Activated T-cell treated with anti-CD3 and anti-CD28 coated beads, Interleukin-2, amount 50 U/mL, for 72 hours (primary cell): ENCODE measurements around the gene CFAP299. TPM values are rescaled to one million over a fixed set of nuclear protein-coding genes. Genes with fewer than 3 reads are reported as not detected.
A peak's percentile ranks its signal among the peaks of the same experiment; 100 is the strongest.
"Not testable (repeated sequence)": the region's sequence is repeated elsewhere in the genome, so short reads cannot be mapped to it uniquely, and the experiment has no call there.

Experiments
- ATAC-seq, 2 donors: fragments of 150-1000 bp; cut with Tn5 transposase; replicated peaks in 1 of 2; 2 replicates each; pipeline ENCODE4 v1.10.0; 2021; ENCODE audit warnings: moderate library complexity in 2 of 2, mild to moderate bottlenecking in 1 of 2
- DNase-seq, 2 donors: peaks; one replicate each; pipeline ENCODE4 v3.0.0; 2021 to 2022; ENCODE audit warnings: mixed read lengths in 1 of 2
- H3K27ac Mint-ChIP-seq: one replicate; pipeline ENCODE4 v1.8.0; 2022; ENCODE audit warnings: mild to moderate bottlenecking, moderate library complexity, mixed read lengths
- H3K27me3 Mint-ChIP-seq: one replicate; pipeline ENCODE4 v1.8.0; 2022; ENCODE audit warnings: low read depth, mixed read lengths
- H3K36me3 Mint-ChIP-seq, 2 donors: one replicate each; pipeline ENCODE4 v1.8.0; 2022; ENCODE audit warnings: mixed read lengths in 2 of 2, mild to moderate bottlenecking in 1 of 2; ENCODE audit not compliant: insufficient read depth in 2 of 2
- H3K4me1 Mint-ChIP-seq: one replicate; pipeline ENCODE4 v1.8.0; 2022; ENCODE audit warnings: low read depth, mixed read lengths
- H3K4me3 Mint-ChIP-seq, 2 donors: one replicate each; pipeline ENCODE4 v1.8.0; 2022; ENCODE audit warnings: mild to moderate bottlenecking in 2 of 2, mixed read lengths in 2 of 2, moderate library complexity in 2 of 2
- H3K9me3 Mint-ChIP-seq, 2 donors: one replicate each; pipeline ENCODE4 v1.8.0; 2022; ENCODE audit warnings: mixed read lengths in 2 of 2
- total RNA-seq, 2 donors: library from RNA; stranded (reverse); gene quantifications; one replicate each; pipeline ENCODE4 v1.2.3, GENCODE V29; 2022

The CFAP299 gene
- total RNA-seq, 2 donors from 2014 or later: not detected

GRCh38 chr4:80419946-80420345 is 84.4 kb downstream of the CFAP299 start:
- peaks cover 0 to 1% of the 10 kb centered on the region in 2 donors for H3K9me3 Mint-ChIP-seq
- no peak overlapping the region for H3K27ac Mint-ChIP-seq
- H3K36me3 Mint-ChIP-seq: no peaks in the 10 kb centered on the region
- peaks cover 21% of the 10 kb centered on the region for H3K4me1 Mint-ChIP-seq
- DNase-seq (no peak), ATAC-seq (no peak)
- no peaks in the 10 kb centered on the region for H3K27me3 Mint-ChIP-seq
- no peak overlapping the region for H3K4me3 Mint-ChIP-seq

GRCh38 chr4:80420638-80421037 is 85.1 kb downstream of the CFAP299 start:
- Mint-ChIP-seq H3K36me3 (no peaks in the 10 kb centered on the region), H3K27ac (no peak overlapping the region), H3K4me1 (peaks cover 21% of the 10 kb centered on the region), H3K9me3 (peaks cover 0 to 1% of the 10 kb centered on the region in 2 donors), H3K4me3 (no peak overlapping the region), H3K27me3 (no peaks in the 10 kb centered on the region)
- DNase-seq: no peak
- no peak for ATAC-seq

GRCh38 chr4:80422727-80423404 is 87.3 kb downstream of the CFAP299 start:
- H3K9me3 Mint-ChIP-seq: peaks cover 0 to 1% of the 10 kb centered on the region in 2 donors
- H3K27ac Mint-ChIP-seq: no peak overlapping the region
- no peaks in the 10 kb centered on the region for H3K27me3 Mint-ChIP-seq
- H3K4me3 Mint-ChIP-seq: no peak overlapping the region
- DNase-seq: peak in 1 of 2 donors; percentile 4
- H3K4me1 Mint-ChIP-seq: peaks cover 21% of the 10 kb centered on the region
- ATAC-seq: peak; percentile 96 to 98
- no peaks in the 10 kb centered on the region for H3K36me3 Mint-ChIP-seq

- no peaks in the 10 kb centered on the region for H3K9me3 Mint-ChIP-seq
- no peak overlapping the region for H3K27ac Mint-ChIP-seq
- ATAC-seq (peak; percentile 20 to 29), DNase-seq (no peak)
- H3K36me3 Mint-ChIP-seq: no peaks in the 10 kb centered on the region
- no peak overlapping the region for H3K4me3 Mint-ChIP-seq
- peaks cover 21% of the 10 kb centered on the region for H3K4me1 Mint-ChIP-seq
- H3K27me3 Mint-ChIP-seq: no peaks in the 10 kb centered on the region
Observed at GRCh38 chr4:80423553-80424224, 88.2 kb downstream of the CFAP299 start.

GRCh38 chr4:80424225-80424581 is 88.7 kb downstream of the CFAP299 start:
- DNase-seq (no peak), ATAC-seq (no peak)
- Mint-ChIP-seq H3K4me1 (peaks cover 21% of the 10 kb centered on the region), H3K9me3 (no peaks in the 10 kb centered on the region), H3K36me3 (no peaks in the 10 kb centered on the region), H3K27ac (no peak overlapping the region), H3K27me3 (no peaks in the 10 kb centered on the region), H3K4me3 (no peak overlapping the region)

- no peaks in the 10 kb centered on the region for H3K27me3 Mint-ChIP-seq
- DNase-seq: no peak
- ATAC-seq: no peak
- peaks cover 21% of the 10 kb centered on the region for H3K4me1 Mint-ChIP-seq
- H3K9me3 Mint-ChIP-seq: no peaks in the 10 kb centered on the region
- no peaks in the 10 kb centered on the region for H3K36me3 Mint-ChIP-seq
- no peak overlapping the region for H3K4me3 Mint-ChIP-seq
- H3K27ac Mint-ChIP-seq: no peak overlapping the region
Observed at GRCh38 chr4:80425124-80426100, 89.9 kb downstream of the CFAP299 start.

GRCh38 chr4:80431203-80431965 is 95.9 kb downstream of the CFAP299 start:
- H3K4me1 Mint-ChIP-seq: no peaks in the 10 kb centered on the region
- peaks cover 0 to 2% of the 10 kb centered on the region in 2 donors for H3K9me3 Mint-ChIP-seq
- no peak overlapping the region for H3K4me3 Mint-ChIP-seq
- H3K27ac Mint-ChIP-seq: no peak overlapping the region
- DNase-seq: no peak
- no peak for ATAC-seq
- no peaks in the 10 kb centered on the region for H3K27me3 Mint-ChIP-seq
- no peaks in the 10 kb centered on the region for H3K36me3 Mint-ChIP-seq

GRCh38 chr4:80434238-80434637 is 98.7 kb downstream of the CFAP299 start:
- DNase-seq (no peak), ATAC-seq (no peak)
- H3K27ac Mint-ChIP-seq: no peak overlapping the region
- H3K4me1 Mint-ChIP-seq: peaks cover 11% of the 10 kb centered on the region
- no peaks in the 10 kb centered on the region for H3K36me3 Mint-ChIP-seq
- H3K9me3 Mint-ChIP-seq: peaks cover 0 to 2% of the 10 kb centered on the region in 2 donors
- H3K4me3 Mint-ChIP-seq: no peak overlapping the region
- H3K27me3 Mint-ChIP-seq: no peaks in the 10 kb centered on the region

GRCh38 chr4:80438016-80438415 is 102.5 kb downstream of the CFAP299 start:
- H3K9me3 Mint-ChIP-seq: peaks cover 4 to 8% of the 10 kb centered on the region in 2 donors
- no peaks in the 10 kb centered on the region for H3K27me3 Mint-ChIP-seq
- peak overlapping the region; percentile 93 for H3K27ac Mint-ChIP-seq
- no peak for ATAC-seq
- H3K4me1 Mint-ChIP-seq: peaks cover 18% of the 10 kb centered on the region
- no peak overlapping the region for H3K4me3 Mint-ChIP-seq
- no peak for DNase-seq
- peaks cover 11 to 13% of the 10 kb centered on the region in 2 donors for H3K36me3 Mint-ChIP-seq

GRCh38 chr4:80439294-80440061 is 103.9 kb downstream of the CFAP299 start:
- peaks cover 11 to 13% of the 10 kb centered on the region in 2 donors for H3K36me3 Mint-ChIP-seq
- peak; percentile 4 to 10 for DNase-seq
- peak in 1 of 2 donors; percentile 28 for ATAC-seq
- H3K4me3 Mint-ChIP-seq, H3K27me3 Mint-ChIP-seq, H3K27ac Mint-ChIP-seq: not testable (repeated sequence)
- peaks cover 4 to 13% of the 10 kb centered on the region in 2 donors for H3K9me3 Mint-ChIP-seq
- H3K4me1 Mint-ChIP-seq: peaks cover 18% of the 10 kb centered on the region

GRCh38 chr4:80446248-80446647 is 110.7 kb downstream of the CFAP299 start:
- H3K27ac Mint-ChIP-seq: no peak overlapping the region
- no peak overlapping the region for H3K4me3 Mint-ChIP-seq
- no peak for DNase-seq
- H3K4me1 Mint-ChIP-seq: no peaks in the 10 kb centered on the region
- H3K9me3 Mint-ChIP-seq: peaks cover 8 to 12% of the 10 kb centered on the region in 2 donors
- H3K36me3 Mint-ChIP-seq: peaks cover 5 to 16% of the 10 kb centered on the region in 2 donors
- ATAC-seq: no peak
- H3K27me3 Mint-ChIP-seq: no peaks in the 10 kb centered on the region

- Mint-ChIP-seq H3K9me3 (peaks cover 8 to 12% of the 10 kb centered on the region in 2 donors), H3K36me3 (peaks cover 3 to 13% of the 10 kb centered on the region in 2 donors), H3K27me3 (no peaks in the 10 kb centered on the region), H3K4me1 (no peaks in the 10 kb centered on the region), H3K27ac (no peak overlapping the region), H3K4me3 (no peak overlapping the region)
- no peak for ATAC-seq
- no peak for DNase-seq
Observed at GRCh38 chr4:80446664-80447063, 111.1 kb downstream of the CFAP299 start.
